ENCODE data around the gene COQ7.
A peak's percentile ranks its signal among the peaks of the same experiment; 100 is the strongest.

Gene COQ7

DNA sequence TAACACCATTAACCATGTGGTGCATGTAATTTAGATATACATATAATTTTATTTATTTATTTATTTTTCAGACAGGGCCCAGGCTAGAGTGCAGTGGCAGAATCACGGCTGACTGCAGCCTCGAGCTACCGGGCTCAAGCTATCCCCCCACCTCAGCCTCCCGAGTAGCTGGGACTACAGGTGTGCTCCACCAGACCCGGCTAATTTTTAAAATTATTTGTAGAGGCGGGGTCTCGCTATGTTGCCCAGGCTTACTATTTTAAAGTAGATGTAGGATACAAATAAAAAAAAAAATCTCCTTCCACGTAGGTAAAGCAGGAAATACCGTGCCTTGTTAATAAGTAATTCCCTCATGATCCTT, 446 bp upstream of the COQ7 start:
- DNase-seq (ENCODE audit: low read depth in 1 of 2, low spot score in 1 of 2) = no peak
- TF ChIP-seq, protein P1, sequence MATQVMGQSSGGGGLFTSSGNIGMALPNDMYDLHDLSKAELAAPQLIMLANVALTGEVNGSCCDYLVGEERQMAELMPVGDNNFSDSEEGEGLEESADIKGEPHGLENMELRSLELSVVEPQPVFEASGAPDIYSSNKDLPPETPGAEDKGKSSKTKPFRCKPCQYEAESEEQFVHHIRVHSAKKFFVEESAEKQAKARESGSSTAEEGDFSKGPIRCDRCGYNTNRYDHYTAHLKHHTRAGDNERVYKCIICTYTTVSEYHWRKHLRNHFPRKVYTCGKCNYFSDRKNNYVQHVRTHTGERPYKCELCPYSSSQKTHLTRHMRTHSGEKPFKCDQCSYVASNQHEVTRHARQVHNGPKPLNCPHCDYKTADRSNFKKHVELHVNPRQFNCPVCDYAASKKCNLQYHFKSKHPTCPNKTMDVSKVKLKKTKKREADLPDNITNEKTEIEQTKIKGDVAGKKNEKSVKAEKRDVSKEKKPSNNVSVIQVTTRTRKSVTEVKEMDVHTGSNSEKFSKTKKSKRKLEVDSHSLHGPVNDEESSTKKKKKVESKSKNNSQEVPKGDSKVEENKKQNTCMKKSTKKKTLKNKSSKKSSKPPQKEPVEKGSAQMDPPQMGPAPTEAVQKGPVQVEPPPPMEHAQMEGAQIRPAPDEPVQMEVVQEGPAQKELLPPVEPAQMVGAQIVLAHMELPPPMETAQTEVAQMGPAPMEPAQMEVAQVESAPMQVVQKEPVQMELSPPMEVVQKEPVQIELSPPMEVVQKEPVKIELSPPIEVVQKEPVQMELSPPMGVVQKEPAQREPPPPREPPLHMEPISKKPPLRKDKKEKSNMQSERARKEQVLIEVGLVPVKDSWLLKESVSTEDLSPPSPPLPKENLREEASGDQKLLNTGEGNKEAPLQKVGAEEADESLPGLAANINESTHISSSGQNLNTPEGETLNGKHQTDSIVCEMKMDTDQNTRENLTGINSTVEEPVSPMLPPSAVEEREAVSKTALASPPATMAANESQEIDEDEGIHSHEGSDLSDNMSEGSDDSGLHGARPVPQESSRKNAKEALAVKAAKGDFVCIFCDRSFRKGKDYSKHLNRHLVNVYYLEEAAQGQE (IDR thresholded peaks at IDR 0.05; ENCODE audit: insufficient replicate concordance, low read depth) = no peak
- TF ChIP-seq SPI1 (IDR thresholded peaks at IDR 0.05; ENCODE audit: borderline replicate concordance, low read depth) = no peak
- no peak for TF ChIP-seq POLR2AphosphoS5 (IDR thresholded peaks at IDR 0.05; ENCODE audit: low read depth)
- TF ChIP-seq GABPA (IDR thresholded peaks at IDR 0.05; ENCODE audit: low read depth) = no peak
- TF ChIP-seq, protein P2, sequence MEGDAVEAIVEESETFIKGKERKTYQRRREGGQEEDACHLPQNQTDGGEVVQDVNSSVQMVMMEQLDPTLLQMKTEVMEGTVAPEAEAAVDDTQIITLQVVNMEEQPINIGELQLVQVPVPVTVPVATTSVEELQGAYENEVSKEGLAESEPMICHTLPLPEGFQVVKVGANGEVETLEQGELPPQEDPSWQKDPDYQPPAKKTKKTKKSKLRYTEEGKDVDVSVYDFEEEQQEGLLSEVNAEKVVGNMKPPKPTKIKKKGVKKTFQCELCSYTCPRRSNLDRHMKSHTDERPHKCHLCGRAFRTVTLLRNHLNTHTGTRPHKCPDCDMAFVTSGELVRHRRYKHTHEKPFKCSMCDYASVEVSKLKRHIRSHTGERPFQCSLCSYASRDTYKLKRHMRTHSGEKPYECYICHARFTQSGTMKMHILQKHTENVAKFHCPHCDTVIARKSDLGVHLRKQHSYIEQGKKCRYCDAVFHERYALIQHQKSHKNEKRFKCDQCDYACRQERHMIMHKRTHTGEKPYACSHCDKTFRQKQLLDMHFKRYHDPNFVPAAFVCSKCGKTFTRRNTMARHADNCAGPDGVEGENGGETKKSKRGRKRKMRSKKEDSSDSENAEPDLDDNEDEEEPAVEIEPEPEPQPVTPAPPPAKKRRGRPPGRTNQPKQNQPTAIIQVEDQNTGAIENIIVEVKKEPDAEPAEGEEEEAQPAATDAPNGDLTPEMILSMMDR (IDR thresholded peaks at IDR 0.05; ENCODE audit: insufficient read depth, low read length) = no peak
- H3K27ac ChIP-seq (replicated peaks) = peak overlapping the region; percentile 100
- H3K27me3 ChIP-seq (ENCODE audit: insufficient read depth, poor library complexity, severe bottlenecking) = no peaks in the 10 kb centered on the region
- H3K4me3 ChIP-seq (replicated peaks; ENCODE audit: insufficient read depth, low read length) = no peak overlapping the region; the same call in 1 of the 2 replicates

DNA sequence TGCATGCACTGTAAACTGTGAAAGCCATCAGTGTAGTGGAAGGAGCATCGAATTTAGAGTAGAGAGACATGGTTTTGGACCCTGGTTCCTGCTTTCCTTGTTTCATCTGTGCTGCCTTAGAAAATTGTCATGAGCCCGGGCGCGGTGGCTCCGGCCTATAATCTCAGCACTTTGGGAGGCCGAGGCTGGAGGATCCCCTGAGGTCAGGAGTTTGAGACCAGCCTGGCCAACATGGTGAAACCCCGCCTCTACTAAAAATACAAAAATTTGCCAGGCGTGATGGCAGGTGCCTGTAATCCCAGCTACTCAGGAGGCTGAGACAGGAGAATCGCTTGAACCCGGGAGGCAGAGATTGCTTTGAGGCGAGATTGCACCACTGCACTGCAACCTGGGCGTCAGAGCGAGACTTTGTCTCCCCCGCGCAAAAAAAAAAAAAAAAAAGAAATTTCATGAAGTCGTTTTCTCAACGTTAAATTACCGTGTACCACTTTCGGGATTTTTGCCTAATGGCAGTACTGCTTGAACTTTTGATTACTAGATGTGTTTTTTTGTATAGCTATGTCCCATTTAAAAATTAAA, 912 bp downstream of the COQ7 start:
- H3K27me3 ChIP-seq (ENCODE audit: insufficient read depth, poor library complexity, severe bottlenecking) = no peaks in the 10 kb centered on the region
- peak in 1 of 2 experiments; percentile 13 for DNase-seq (ENCODE audit: low read depth in 1 of 2, low spot score in 1 of 2)
- peak overlapping the region; percentile 65 for H3K4me3 ChIP-seq (replicated peaks; ENCODE audit: insufficient read depth, low read length)
- H3K27ac ChIP-seq (replicated peaks) = peak overlapping the region; percentile 100
- TF ChIP-seq, protein P1 (IDR thresholded peaks at IDR 0.05; ENCODE audit: insufficient replicate concordance, low read depth) = no peak
- TF ChIP-seq, protein P2 (IDR thresholded peaks at IDR 0.05; ENCODE audit: insufficient read depth, low read length) = no peak
- TF ChIP-seq SPI1 (IDR thresholded peaks at IDR 0.05; ENCODE audit: borderline replicate concordance, low read depth) (no peak), POLR2AphosphoS5 (IDR thresholded peaks at IDR 0.05; ENCODE audit: low read depth) (no peak), GABPA (IDR thresholded peaks at IDR 0.05; ENCODE audit: low read depth) (no peak)

DNA sequence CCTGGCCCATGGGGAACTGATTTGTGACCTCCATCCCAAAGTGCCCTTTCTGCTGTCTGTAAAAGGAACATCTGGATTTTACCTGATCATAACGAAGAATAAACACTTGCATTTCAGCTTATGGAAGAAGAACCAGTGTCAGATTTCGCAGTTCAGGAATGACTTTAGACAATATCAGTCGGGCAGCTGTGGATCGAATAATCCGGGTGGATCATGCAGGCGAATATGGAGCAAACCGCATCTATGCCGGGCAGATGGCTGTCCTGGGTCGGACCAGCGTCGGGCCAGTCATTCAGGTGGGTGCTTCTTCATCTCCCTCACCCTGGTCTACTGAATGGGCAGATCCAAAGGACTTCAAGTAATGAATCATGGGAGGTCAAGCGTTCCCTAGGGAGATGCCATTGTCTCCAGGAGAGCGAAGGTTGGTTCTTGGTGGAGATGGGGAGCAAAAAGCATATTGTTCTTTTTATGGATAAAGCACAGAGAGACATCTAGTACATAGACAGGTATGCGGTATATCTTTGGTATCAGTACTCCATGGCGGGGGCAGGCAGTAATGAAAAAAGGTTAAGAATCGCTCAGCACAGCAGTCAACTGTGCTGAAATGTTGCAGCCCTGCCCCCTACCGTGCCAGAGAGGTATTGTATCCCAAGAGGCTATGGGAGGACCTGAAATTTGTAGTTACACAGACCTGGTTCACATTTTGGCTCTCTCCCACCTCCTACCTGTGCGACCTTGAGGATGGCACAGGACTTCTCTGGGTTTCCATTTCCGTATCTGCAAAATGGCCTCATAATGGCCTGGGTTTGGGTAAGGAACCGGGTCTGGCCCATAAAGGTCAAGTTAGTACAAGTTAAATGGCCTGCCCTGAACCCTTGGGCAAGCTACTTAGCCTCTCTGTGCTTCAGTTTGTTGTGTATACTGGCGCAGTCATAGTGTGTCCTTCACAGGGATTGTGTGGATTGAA, 4.7 kb downstream of the COQ7 start:
- Histone ChIP-seq H3K4me3 (replicated peaks; ENCODE audit: insufficient read depth, low read length) (no peak overlapping the region), H3K27ac (replicated peaks) (no peak overlapping the region), H3K27me3 (ENCODE audit: insufficient read depth, poor library complexity, severe bottlenecking) (no peaks in the 10 kb centered on the region)
- TF ChIP-seq, protein P2 (IDR thresholded peaks at IDR 0.05; ENCODE audit: insufficient read depth, low read length) = peak; percentile 80
- TF ChIP-seq, protein P1 (IDR thresholded peaks at IDR 0.05; ENCODE audit: insufficient replicate concordance, low read depth) = no peak
- DNase-seq (ENCODE audit: low read depth in 1 of 2, low spot score in 1 of 2) = peak in 1 of 2 experiments; percentile 68

Measured in HL-60 (cell line).